ENCODE results near the gene PSMD11. TPM values are rescaled to one million over a fixed set of nuclear protein-coding genes. Genes with fewer than 3 reads are reported as not detected.
A peak's percentile ranks its signal among the peaks of the same experiment; 100 is the strongest.

PSMD11 gene
- total RNA-seq, 1 experiment from 2014 or later, result 121 TPM

DNA sequence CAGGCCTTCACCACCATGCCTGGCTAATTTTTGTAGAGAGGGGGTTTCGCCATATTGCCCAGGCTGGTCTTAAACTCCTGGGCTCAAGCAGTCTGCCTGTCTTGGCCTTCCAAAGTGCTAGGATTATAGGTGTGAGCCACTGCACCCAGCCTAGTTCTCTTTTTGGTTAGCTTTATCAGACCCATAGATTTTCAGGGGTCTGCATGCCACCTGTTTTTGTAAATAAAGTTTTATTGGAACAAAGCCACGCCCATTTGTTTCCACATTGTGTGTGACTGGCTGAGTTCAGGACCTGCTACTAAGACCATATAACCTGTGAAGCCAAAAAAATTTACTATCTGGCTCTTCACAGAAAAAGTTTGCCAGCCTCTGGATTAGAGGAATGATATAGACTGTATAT is 7.6 kb downstream of the PSMD11 start:
- Histone ChIP-seq H3K27me3 (ENCODE audit: control insufficient read depth, insufficient read depth, low read length) (no peaks in the 10 kb centered on the region), H3K4me3 (ENCODE audit: insufficient read depth, low read depth, low read length) (no peak overlapping the region), H3K36me3 (replicated peaks; ENCODE audit: control insufficient read depth, insufficient read depth, low read length) (peaks cover 27% of the 10 kb centered on the region)
- no peak for DNase-seq

DNA sequence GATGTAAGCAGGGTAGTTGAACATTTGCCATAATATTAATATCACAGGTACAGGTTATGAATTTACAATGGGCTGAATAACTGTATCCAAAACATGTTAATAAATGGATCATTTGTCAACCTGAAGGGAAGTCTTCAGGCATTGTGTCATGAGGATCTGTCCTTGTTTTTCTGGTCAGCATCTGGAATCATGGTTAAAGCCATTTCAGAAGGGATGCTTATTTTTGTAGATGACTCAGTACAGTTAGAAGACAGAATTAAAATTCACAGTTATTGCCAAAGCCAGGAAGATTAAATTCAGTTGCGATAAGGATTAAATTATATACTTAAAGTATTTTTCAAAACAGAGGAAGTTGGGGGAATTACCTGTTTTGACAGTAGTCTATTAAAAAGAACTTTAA is 8.0 kb downstream of the PSMD11 start:
- Histone ChIP-seq H3K27me3 (ENCODE audit: control insufficient read depth, insufficient read depth, low read length) (no peaks in the 10 kb centered on the region), H3K4me3 (ENCODE audit: insufficient read depth, low read depth, low read length) (no peak overlapping the region), H3K36me3 (replicated peaks; ENCODE audit: control insufficient read depth, insufficient read depth, low read length) (peaks cover 26% of the 10 kb centered on the region)
- no peak for DNase-seq

DNA sequence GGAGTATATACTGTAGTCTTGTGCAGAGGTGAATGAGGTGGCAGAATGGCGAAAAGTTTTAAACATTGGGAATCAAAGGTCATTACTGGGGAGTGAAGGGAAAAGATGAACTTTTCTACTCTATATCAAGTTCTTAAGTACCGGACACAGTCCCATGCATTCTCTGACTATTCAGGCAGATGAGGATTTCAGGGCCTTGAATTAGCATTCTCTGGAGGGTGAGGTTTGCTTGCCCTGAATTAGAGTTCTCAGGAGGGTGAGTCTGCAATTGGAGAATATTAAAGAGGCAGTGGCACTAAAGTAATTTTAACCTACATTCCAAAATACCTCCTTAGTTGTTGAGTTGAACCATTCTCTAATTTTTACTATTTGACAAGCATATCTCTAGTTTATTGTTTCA is 9.1 kb downstream of the PSMD11 start:
- no peak for DNase-seq
- Histone ChIP-seq H3K4me3 (ENCODE audit: insufficient read depth, low read depth, low read length) (no peak overlapping the region), H3K36me3 (replicated peaks; ENCODE audit: control insufficient read depth, insufficient read depth, low read length) (peaks cover 26% of the 10 kb centered on the region), H3K27me3 (ENCODE audit: control insufficient read depth, insufficient read depth, low read length) (no peaks in the 10 kb centered on the region)

DNA sequence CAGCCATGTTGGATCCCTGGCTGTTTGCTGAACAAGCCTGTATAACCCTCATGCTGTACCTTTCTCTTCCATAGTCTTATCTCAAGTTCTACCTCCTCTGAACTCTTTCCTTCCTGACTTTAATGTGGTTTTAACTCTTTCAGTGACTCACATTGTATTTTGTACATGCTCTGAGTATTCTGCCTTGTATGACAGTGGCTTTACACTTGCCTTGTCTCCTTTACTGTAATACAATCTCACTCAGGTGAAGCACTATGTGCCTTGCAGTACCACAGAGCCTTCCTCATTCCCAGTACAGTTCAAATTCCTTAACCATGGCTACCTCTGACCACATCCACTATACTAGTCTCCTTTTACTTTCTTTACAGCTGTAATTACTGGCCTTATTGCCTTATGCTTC is 14.1 kb downstream of the PSMD11 start:
- DNase-seq, result no peak
- H3K27me3 ChIP-seq (ENCODE audit: control insufficient read depth, insufficient read depth, low read length), result no peaks in the 10 kb centered on the region
- H3K36me3 ChIP-seq (replicated peaks; ENCODE audit: control insufficient read depth, insufficient read depth, low read length), result peaks cover 30% of the 10 kb centered on the region
- no peak overlapping the region for H3K4me3 ChIP-seq (ENCODE audit: insufficient read depth, low read depth, low read length)

DNA sequence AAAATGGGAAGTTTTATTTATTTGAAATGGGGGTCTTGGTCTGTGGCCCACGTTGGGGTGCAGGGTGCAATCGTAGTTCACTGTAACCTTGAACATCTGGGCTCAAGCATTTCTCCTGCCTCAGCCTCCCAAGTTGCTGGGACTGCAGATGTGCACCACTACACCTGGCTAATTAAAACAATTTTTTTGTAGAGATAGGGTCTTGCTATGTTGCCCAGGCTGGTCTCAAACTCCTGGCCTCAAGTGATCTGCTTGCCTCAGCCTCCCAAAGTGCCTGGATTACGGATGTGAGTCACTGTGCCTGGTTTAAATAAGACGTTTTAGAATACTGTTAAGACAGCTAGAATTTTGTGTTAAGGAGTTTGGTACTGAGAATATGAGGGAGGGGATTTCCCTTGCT is 15.7 kb downstream of the PSMD11 start:
- no peak for DNase-seq
- Histone ChIP-seq H3K27me3 (ENCODE audit: control insufficient read depth, insufficient read depth, low read length) (no peaks in the 10 kb centered on the region), H3K36me3 (replicated peaks; ENCODE audit: control insufficient read depth, insufficient read depth, low read length) (peaks cover 26% of the 10 kb centered on the region), H3K4me3 (ENCODE audit: insufficient read depth, low read depth, low read length) (no peak overlapping the region)

GRCh38 chr17:32461498-32461852 is 17.2 kb downstream of the PSMD11 start:
- DNase-seq, result no peak
- no peaks in the 10 kb centered on the region for H3K27me3 ChIP-seq (ENCODE audit: control insufficient read depth, insufficient read depth, low read length)
- peaks cover 29% of the 10 kb centered on the region for H3K36me3 ChIP-seq (replicated peaks; ENCODE audit: control insufficient read depth, insufficient read depth, low read length)
- H3K4me3 ChIP-seq (ENCODE audit: insufficient read depth, low read depth, low read length), result no peak overlapping the region

DNA sequence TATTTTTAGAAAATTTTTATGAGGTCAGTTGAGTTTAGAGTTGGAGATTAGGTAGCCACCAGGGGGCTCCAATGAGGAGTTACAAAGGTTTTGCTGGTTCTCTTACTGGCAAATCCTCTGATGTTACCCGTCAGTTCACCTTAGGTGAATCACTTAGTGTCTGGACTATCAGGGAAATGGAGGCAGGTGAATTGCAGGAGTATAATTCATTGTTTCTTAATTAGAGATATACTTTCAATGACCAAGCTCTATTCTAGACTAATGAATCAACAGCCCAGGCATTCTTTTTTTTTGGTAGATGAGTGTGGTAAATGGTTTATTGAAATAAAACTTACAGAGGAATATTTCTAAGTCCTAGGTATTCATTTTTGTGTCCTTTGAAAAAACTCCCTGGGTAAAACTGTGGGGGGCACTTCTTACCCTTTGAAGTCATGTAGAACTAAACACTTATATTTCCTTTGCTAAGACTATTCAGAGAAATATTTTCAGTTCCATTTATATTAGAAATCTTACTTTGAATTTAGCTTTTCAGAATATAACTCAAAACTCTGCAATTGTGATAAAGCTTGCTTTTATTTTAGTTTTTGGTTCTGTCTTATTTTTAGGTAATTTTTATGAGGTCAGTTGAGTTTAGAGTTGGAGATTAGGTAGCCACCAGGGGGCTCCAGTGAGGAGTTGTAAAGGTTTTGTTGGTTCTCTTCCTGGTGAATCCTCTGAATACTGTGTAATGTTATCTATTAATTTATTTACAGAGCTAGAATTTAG is 17.7 kb downstream of the PSMD11 start:
- Histone ChIP-seq H3K4me3 (ENCODE audit: insufficient read depth, low read depth, low read length) (no peak overlapping the region), H3K27me3 (ENCODE audit: control insufficient read depth, insufficient read depth, low read length) (no peaks in the 10 kb centered on the region), H3K36me3 (replicated peaks; ENCODE audit: control insufficient read depth, insufficient read depth, low read length) (peaks cover 31% of the 10 kb centered on the region)
- DNase-seq, result peak; percentile 59

- Histone ChIP-seq H3K4me3 (ENCODE audit: insufficient read depth, low read depth, low read length) (no peak overlapping the region), H3K27me3 (ENCODE audit: control insufficient read depth, insufficient read depth, low read length) (no peaks in the 10 kb centered on the region), H3K36me3 (replicated peaks; ENCODE audit: control insufficient read depth, insufficient read depth, low read length) (peaks cover 31% of the 10 kb centered on the region)
- no peak for DNase-seq
Measured at GRCh38 chr17:32463304-32463703, 19.0 kb downstream of the PSMD11 start.

DNA sequence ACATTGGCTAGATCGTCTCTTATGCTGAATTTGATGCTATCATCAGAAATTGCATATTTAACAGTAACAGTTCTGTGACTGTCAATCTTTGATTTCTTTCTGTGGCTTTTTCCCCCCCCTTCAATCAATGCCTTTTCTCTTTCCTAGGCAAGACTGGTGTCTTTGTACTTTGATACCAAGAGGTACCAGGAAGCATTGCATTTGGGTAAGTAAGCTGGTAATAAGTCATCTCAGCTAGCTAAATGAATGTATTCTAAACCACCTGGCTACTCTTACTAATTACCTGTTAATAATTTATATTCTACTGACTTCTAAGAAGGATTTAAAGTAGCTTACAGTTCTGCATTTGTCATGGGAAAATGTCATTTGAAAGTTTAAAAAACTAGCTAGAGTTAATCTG is 20.1 kb downstream of the PSMD11 start:
- peaks cover 32% of the 10 kb centered on the region for H3K36me3 ChIP-seq (replicated peaks; ENCODE audit: control insufficient read depth, insufficient read depth, low read length)
- no peak for DNase-seq
- H3K4me3 ChIP-seq (ENCODE audit: insufficient read depth, low read depth, low read length), result no peak overlapping the region
- no peaks in the 10 kb centered on the region for H3K27me3 ChIP-seq (ENCODE audit: control insufficient read depth, insufficient read depth, low read length)

- Histone ChIP-seq H3K27me3 (ENCODE audit: control insufficient read depth, insufficient read depth, low read length) (no peaks in the 10 kb centered on the region), H3K36me3 (replicated peaks; ENCODE audit: control insufficient read depth, insufficient read depth, low read length) (peaks cover 42% of the 10 kb centered on the region), H3K4me3 (ENCODE audit: insufficient read depth, low read depth, low read length) (no peak overlapping the region)
- DNase-seq, result no peak
Measured at GRCh38 chr17:32467949-32468348, 23.6 kb downstream of the PSMD11 start.

DNA sequence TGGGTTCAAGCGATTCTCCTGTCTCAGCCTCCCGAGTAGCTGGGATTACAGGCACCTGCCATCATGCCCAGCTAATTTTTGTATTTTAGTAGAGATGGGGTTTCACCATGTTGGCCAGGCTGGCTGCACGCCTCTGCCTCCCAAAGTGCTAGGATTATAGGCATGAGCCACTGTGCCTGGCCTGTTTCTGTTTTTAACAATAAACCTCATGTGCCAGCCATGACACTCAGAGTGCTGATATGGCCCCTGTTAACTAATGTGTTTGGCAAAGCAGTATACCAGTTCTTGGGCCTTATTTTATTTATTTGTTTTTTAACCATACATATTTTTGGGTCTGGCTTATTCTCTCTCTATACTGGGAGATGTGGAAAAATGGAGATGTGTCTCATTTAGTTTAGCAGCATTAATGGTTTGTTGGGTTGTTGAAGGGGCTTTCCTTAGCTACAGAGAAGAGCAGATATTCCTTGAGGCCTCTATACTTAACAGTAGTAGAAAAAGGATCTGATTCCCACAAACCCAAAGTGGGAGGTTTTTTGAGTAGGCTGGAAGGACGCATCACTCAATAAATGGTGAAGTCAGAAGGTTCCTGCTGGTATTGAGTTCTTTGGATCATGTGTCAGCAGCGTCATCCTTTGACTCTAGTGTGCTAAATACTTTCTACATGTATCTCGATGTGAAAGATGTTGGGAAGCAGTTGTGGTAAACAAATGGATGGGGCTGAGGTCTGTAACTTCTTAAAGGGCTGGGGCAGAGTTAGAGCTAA is 26.3 kb downstream of the PSMD11 start:
- Histone ChIP-seq H3K27me3 (ENCODE audit: control insufficient read depth, insufficient read depth, low read length) (no peaks in the 10 kb centered on the region), H3K36me3 (replicated peaks; ENCODE audit: control insufficient read depth, insufficient read depth, low read length) (peaks cover 49% of the 10 kb centered on the region), H3K4me3 (ENCODE audit: insufficient read depth, low read depth, low read length) (no peak overlapping the region)
- DNase-seq, result no peak

DNA sequence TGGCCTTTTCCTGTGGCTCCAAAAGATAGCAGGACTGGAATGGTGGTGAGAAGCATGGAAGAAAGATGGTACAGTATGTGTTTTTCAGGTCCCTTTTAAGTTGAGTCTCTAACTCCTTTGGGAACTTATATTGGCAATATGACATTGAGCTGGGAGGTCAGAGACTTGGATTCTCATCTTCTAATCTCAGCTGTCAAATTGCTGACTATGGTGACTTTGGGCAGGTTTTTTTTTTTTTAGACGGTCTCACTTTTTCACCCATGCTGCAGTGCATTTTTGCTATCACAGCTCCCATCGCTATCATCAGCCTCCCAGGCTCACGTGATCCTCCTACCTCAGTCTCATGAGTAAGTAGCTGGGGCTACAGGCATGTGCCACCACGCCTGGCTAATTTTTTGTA is 27.3 kb downstream of the PSMD11 start:
- no peak overlapping the region for H3K4me3 ChIP-seq (ENCODE audit: insufficient read depth, low read depth, low read length)
- no peak for DNase-seq
- H3K27me3 ChIP-seq (ENCODE audit: control insufficient read depth, insufficient read depth, low read length), result no peaks in the 10 kb centered on the region
- H3K36me3 ChIP-seq (replicated peaks; ENCODE audit: control insufficient read depth, insufficient read depth, low read length), result peaks cover 49% of the 10 kb centered on the region

GRCh38 chr17:32475258-32475657 is 30.9 kb downstream of the PSMD11 start:
- no peak overlapping the region for H3K4me3 ChIP-seq (ENCODE audit: insufficient read depth, low read depth, low read length)
- H3K27me3 ChIP-seq (ENCODE audit: control insufficient read depth, insufficient read depth, low read length), result no peaks in the 10 kb centered on the region
- DNase-seq, result no peak
- H3K36me3 ChIP-seq (replicated peaks; ENCODE audit: control insufficient read depth, insufficient read depth, low read length), result peaks cover 59% of the 10 kb centered on the region

DNA sequence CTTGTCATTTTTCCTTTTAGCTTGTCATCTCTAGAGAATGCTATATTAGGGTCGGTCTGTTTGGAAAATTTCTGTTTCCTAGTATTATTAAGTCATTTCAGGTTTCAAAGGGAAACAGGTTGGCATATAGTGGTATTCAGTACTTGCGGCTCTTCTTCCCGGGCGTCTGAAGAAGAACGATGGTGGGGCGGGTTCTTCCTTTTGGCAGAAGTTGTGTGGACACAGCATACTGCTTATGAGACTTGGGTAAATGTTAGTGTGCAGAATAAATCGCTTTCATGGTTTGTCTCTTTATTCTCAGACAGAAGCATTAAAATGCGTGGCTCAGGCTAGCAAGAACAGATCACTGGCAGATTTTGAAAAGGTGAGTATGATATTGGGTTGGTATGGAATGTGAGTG is 32.9 kb downstream of the PSMD11 start:
- no peak for DNase-seq
- Histone ChIP-seq H3K4me3 (ENCODE audit: insufficient read depth, low read depth, low read length) (no peak overlapping the region), H3K27me3 (ENCODE audit: control insufficient read depth, insufficient read depth, low read length) (no peaks in the 10 kb centered on the region), H3K36me3 (replicated peaks; ENCODE audit: control insufficient read depth, insufficient read depth, low read length) (peaks cover 47% of the 10 kb centered on the region)

DNA sequence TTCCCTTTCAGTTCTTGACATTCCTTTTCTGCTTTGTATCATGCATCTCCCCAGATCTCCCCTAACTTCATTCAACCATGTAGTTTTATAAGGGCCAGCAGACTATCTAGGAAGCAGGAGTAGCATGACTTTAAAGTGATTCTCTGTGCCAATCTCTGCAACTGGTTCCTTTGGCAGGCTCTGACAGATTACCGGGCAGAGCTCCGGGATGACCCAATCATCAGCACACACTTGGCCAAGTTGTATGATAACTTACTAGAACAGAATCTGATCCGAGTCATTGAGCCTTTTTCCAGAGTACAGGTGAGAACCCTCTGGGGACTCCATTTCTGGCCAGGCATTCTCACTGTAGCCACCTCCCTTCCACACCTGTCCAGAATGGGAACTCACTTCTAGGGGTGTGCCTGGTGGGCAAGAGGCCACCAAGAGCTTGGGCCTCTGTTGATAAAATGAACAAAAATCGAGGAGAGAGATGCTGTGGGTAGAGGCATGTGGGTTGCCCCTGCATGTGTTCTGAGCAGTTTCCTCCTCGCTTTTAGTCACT is 34.8 kb downstream of the PSMD11 start:
- peaks cover 42% of the 10 kb centered on the region for H3K36me3 ChIP-seq (replicated peaks; ENCODE audit: control insufficient read depth, insufficient read depth, low read length)
- DNase-seq, result no peak
- H3K27me3 ChIP-seq (ENCODE audit: control insufficient read depth, insufficient read depth, low read length), result no peaks in the 10 kb centered on the region
- no peak overlapping the region for H3K4me3 ChIP-seq (ENCODE audit: insufficient read depth, low read depth, low read length)

All from H7 (cell line).